C1 segment of cervical spinal cord (tissue), 14 donors: ENCODE measurements around the gene ANKRD33B.
"Not testable (repeated sequence)": the region's sequence is repeated elsewhere in the genome, so short reads cannot be mapped to it uniquely, and the experiment has no call there.

Experiments used
- DNase-seq, 14 donors: peaks; one replicate each; lab custom pipeline; 2025; lab: John Stamatoyannopoulos, UW

ANKRD33B gene

GRCh38 chr5:10536931-10537579 is 26.8 kb upstream of the ANKRD33B start:
- peak in 1 of 14 donors; percentile 17 for DNase-seq

GRCh38 chr5:10537624-10538023 is 26.2 kb upstream of the ANKRD33B start:
- peak in 1 of 14 donors; percentile 16 for DNase-seq

GRCh38 chr5:10538103-10538788 is 25.6 kb upstream of the ANKRD33B start:
- no peak for DNase-seq

GRCh38 chr5:10538789-10539686 is 24.8 kb upstream of the ANKRD33B start:
- DNase-seq: no peak

GRCh38 chr5:10539687-10539998 is 24.2 kb upstream of the ANKRD33B start:
- no peak for DNase-seq

- DNase-seq: no peak
These were observed 23.8 kb upstream of the ANKRD33B start for GRCh38 chr5:10540036-10540544.

- no peak for DNase-seq
These were observed 22.8 kb upstream of the ANKRD33B start for GRCh38 chr5:10540951-10541646.

- no peak for DNase-seq
These were observed 21.8 kb upstream of the ANKRD33B start for GRCh38 chr5:10542055-10542550.

- DNase-seq: no peak
These were observed 20.3 kb upstream of the ANKRD33B start for GRCh38 chr5:10543585-10544040.

GRCh38 chr5:10545084-10545483 is 18.8 kb upstream of the ANKRD33B start:
- DNase-seq: no peak

GRCh38 chr5:10546186-10546585 is 17.7 kb upstream of the ANKRD33B start:
- DNase-seq: no peak

- no peak for DNase-seq
These were observed 15.3 kb upstream of the ANKRD33B start for GRCh38 chr5:10548418-10549122.

- not testable (repeated sequence) for DNase-seq
These were observed 14.8 kb upstream of the ANKRD33B start for GRCh38 chr5:10549123-10549514.

GRCh38 chr5:10550222-10550995 is 13.5 kb upstream of the ANKRD33B start:
- no peak for DNase-seq

- no peak for DNase-seq
These were observed 12.1 kb upstream of the ANKRD33B start for GRCh38 chr5:10551782-10552138.

GRCh38 chr5:10552183-10553143 is 11.4 kb upstream of the ANKRD33B start:
- DNase-seq: no peak

- DNase-seq: no peak
These were observed 10.4 kb upstream of the ANKRD33B start for GRCh38 chr5:10553476-10553875.

GRCh38 chr5:10555277-10555684 is 8.6 kb upstream of the ANKRD33B start:
- DNase-seq: no peak

GRCh38 chr5:10556289-10556807 is 7.5 kb upstream of the ANKRD33B start:
- no peak for DNase-seq
